NB4 (cell line): ENCODE results near the gene NGFR.
A peak's percentile ranks its signal among the peaks of the same experiment; 100 is the strongest.
"Not testable (repeated sequence)": the region's sequence is repeated elsewhere in the genome, so short reads cannot be mapped to it uniquely, and the experiment has no call there.

ENCODE experiments used
- DNase-seq: peaks from one replicate; pipeline ENCODE4 v3.0.0; 2010; ENCODE audit warnings: low read depth
- H3K4me3 ChIP-seq: one replicate; pipeline ENCODE4 v1.5.1; 2011; ENCODE audit warnings: mild to moderate bottlenecking, low read depth, low read length, moderate library complexity
- MAX ChIP-seq: IDR thresholded peaks from 2 replicates; pipeline ENCODE4 v1.6.1; 2011; ENCODE audit warnings: low read depth, low read length
- MYC ChIP-seq: IDR thresholded peaks from 2 replicates; pipeline ENCODE4 v1.6.1; 2011; ENCODE audit warnings: low read depth, low read length
- POLR2A ChIP-seq: IDR thresholded peaks from 2 replicates; pipeline ENCODE4 v1.6.1; 2011; ENCODE audit warnings: mild to moderate bottlenecking; ENCODE audit not compliant: insufficient read length; ENCODE audit errors: extremely low read depth
- TF ChIP-seq, protein P1 (sequence below): IDR thresholded peaks from one replicate; pipeline ENCODE4 v1.5.1; 2012; ENCODE audit warnings: low read depth, low read length

The NGFR gene

GRCh38 chr17:49548051-49548505, 53.0 kb downstream of the NGFR start:
- no peak for DNase-seq
- TF ChIP-seq MYC, result no peak
- TF ChIP-seq, protein P1, sequence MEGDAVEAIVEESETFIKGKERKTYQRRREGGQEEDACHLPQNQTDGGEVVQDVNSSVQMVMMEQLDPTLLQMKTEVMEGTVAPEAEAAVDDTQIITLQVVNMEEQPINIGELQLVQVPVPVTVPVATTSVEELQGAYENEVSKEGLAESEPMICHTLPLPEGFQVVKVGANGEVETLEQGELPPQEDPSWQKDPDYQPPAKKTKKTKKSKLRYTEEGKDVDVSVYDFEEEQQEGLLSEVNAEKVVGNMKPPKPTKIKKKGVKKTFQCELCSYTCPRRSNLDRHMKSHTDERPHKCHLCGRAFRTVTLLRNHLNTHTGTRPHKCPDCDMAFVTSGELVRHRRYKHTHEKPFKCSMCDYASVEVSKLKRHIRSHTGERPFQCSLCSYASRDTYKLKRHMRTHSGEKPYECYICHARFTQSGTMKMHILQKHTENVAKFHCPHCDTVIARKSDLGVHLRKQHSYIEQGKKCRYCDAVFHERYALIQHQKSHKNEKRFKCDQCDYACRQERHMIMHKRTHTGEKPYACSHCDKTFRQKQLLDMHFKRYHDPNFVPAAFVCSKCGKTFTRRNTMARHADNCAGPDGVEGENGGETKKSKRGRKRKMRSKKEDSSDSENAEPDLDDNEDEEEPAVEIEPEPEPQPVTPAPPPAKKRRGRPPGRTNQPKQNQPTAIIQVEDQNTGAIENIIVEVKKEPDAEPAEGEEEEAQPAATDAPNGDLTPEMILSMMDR, result no peak
- TF ChIP-seq MAX, result no peak
- TF ChIP-seq POLR2A, result no peak
- no peak overlapping the region for H3K4me3 ChIP-seq

DNA sequence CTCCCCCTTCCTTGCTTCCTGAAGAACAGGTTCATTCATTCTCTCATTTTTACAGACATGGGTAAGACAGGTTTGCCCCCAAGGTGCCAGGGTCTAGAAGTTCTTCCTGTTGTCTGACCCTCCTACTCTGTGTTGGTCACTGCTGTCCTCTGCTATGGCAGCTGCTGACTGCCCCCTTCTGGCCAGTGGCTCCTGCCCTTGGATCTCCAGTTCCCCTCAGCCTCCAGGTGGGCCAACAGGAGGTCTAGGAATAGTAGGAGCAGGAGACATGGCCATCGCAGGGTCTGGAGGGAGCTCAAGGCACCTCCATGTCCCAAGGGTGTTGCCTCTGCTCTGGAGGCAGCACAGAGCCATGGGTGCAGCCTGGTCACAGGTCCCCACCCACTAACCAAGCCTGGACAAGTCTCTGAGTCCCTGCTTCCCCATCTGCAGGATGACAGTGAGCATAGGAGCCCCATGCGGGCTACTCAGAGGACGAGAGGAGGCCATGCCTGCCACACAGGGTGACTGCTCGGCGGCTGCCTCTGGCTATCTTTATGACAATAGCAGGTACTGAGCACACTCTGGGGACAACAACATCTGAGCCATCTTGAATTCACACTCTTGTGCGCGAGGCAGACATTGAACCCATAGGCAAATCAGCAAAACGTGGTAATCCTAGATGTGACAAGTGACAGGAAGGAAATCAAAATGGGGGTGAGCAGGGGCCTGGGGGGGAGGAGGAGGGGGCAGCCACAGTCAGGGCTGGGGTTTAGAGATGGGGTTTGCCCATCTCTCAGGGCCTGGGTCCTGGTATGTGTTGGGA, 53.6 kb downstream of the NGFR start:
- no peak for TF ChIP-seq POLR2A
- TF ChIP-seq, protein P1, result peak; percentile 67
- DNase-seq, result peak; percentile 57

DNA sequence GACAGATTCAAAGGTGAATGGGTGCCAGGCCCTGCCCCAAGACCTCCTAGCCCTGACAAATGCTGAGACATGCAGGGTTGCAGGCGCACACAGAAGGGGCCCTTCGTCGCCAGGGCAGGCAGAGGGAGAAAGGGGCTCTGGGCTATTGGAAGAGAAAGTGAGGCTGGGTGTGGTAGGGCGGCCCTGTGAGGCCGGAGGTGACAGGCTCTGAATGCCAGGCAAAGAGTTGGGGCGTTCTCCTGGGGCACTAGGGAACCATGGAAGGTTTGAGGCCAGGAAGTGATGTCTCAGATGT, 54.2 kb downstream of the NGFR start:
- no peak for DNase-seq
- H3K4me3 ChIP-seq, result no peak overlapping the region
- TF ChIP-seq MYC, result no peak
- TF ChIP-seq, protein P1, result no peak
- TF ChIP-seq POLR2A, result no peak
- TF ChIP-seq MAX, result no peak

More for the DNA sequence above, 53.6 kb downstream of the NGFR start:
- H3K4me3 ChIP-seq, result no peak overlapping the region

- TF ChIP-seq MYC (no peak), POLR2A (no peak), MAX (no peak)
- TF ChIP-seq, protein P1, result no peak
- no peak for DNase-seq
- H3K4me3 ChIP-seq, result no peak overlapping the region
These were observed 54.9 kb downstream of the NGFR start for GRCh38 chr17:49549691-49550678.

DNA sequence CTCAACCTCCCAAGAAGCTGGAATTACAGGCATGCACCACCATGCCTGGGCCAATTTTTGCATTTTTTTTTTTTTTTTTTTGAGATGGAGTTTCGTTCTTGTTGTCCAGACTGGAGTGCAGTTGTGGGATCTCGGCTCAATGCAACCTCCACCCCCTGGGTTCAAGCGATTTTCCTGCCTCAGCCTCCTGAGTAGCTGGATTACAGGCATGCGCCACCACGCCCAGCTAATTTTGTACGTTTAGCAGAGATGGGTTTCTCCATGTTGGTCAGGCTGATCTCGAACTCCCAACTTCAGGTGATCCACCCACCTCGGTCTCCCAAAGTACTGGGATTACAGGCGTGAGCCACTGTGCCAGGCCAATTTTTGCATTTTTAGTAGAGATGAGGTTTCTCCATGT, 55.7 kb downstream of the NGFR start:
- DNase-seq, H3K4me3 ChIP-seq: not testable (repeated sequence)

- no peak overlapping the region for H3K4me3 ChIP-seq
- DNase-seq, result no peak
- TF ChIP-seq, protein P1, result no peak
- no peak for TF ChIP-seq MYC
- no peak for TF ChIP-seq MAX
- no peak for TF ChIP-seq POLR2A
These were observed 56.4 kb downstream of the NGFR start for GRCh38 chr17:49551221-49552069.
